HL-60 (cell line): ENCODE data around the gene EPHB3.

Experiments
- DNase-seq, 2 experiments: peaks; one replicate each; pipeline ENCODE4 v3.0.0-alpha.2; 2010 to 2020; ENCODE audit warnings: low read depth in 1 of 2, low spot score in 1 of 2
- H3K27ac ChIP-seq: fragments of 250-450 bp; sonication (Bioruptor Pico); replicated peaks from 2 replicates; pipeline ENCODE4 v1.5.1; 2020; ENCODE audit warnings: mild to moderate bottlenecking, moderate library complexity
- H3K27me3 ChIP-seq: fragments of 250-450 bp; sonication (Bioruptor Pico); 2 replicates; pipeline ENCODE4 v1.5.1; 2021; ENCODE audit warnings: mild to moderate bottlenecking, moderate library complexity; ENCODE audit not compliant: insufficient read depth, poor library complexity, severe bottlenecking
- H3K4me3 ChIP-seq: replicated peaks from 2 replicates; pipeline ENCODE4 v1.5.1; 2011; ENCODE audit warnings: mild to moderate bottlenecking, control low read depth, low read length; ENCODE audit not compliant: insufficient read depth
- CTCF ChIP-seq: IDR thresholded peaks from one replicate; pipeline ENCODE4 v1.5.1; 2011; ENCODE audit warnings: low read length, control low read depth, inconsistent platforms; ENCODE audit not compliant: insufficient read depth
- GABPA ChIP-seq: IDR thresholded peaks from 2 replicates; pipeline ENCODE4 v1.6.1; 2012; ENCODE audit warnings: low read depth
- POLR2AphosphoS5 ChIP-seq: IDR thresholded peaks from 2 replicates; pipeline ENCODE4 v1.6.1; 2012; ENCODE audit warnings: low read depth
- REST ChIP-seq: IDR thresholded peaks from 2 replicates; pipeline ENCODE4 v1.6.1; 2012; ENCODE audit warnings: low read depth; ENCODE audit not compliant: insufficient replicate concordance
- SPI1 ChIP-seq: IDR thresholded peaks from 2 replicates; pipeline ENCODE4 v1.6.1; 2012; ENCODE audit warnings: low read depth, mild to moderate bottlenecking, borderline replicate concordance

EPHB3 gene

GRCh38 chr3:184538666-184539431, 22.7 kb upstream of the EPHB3 start:
- no peak overlapping the region for H3K4me3 ChIP-seq
- H3K27ac ChIP-seq, result no peak overlapping the region
- TF ChIP-seq POLR2AphosphoS5 (no peak), SPI1 (no peak), GABPA (no peak)
- peaks cover 22% of the 10 kb centered on the region for H3K27me3 ChIP-seq
- no peak for DNase-seq

- no peak for DNase-seq
- Histone ChIP-seq H3K4me3 (no peak overlapping the region), H3K27me3 (peaks cover 22% of the 10 kb centered on the region), H3K27ac (no peak overlapping the region)
- TF ChIP-seq CTCF (no peak), REST (no peak), SPI1 (no peak), GABPA (no peak), POLR2AphosphoS5 (no peak)
These were observed 21.7 kb upstream of the EPHB3 start for GRCh38 chr3:184539801-184540435.

- Histone ChIP-seq H3K27me3 (peaks cover 22% of the 10 kb centered on the region), H3K27ac (no peak overlapping the region), H3K4me3 (no peak overlapping the region)
- DNase-seq, result peak; percentile 29 to 70
- peak; percentile 56 for TF ChIP-seq CTCF
- no peak for TF ChIP-seq POLR2AphosphoS5
These were observed 20.6 kb upstream of the EPHB3 start for GRCh38 chr3:184540777-184541681.

- TF ChIP-seq SPI1 (no peak), CTCF (no peak), REST (no peak), GABPA (no peak), POLR2AphosphoS5 (no peak)
- no peak overlapping the region for H3K27ac ChIP-seq
- H3K27me3 ChIP-seq, result peaks cover 14% of the 10 kb centered on the region
- DNase-seq, result no peak
- no peak overlapping the region for H3K4me3 ChIP-seq
These were observed 19.6 kb upstream of the EPHB3 start for GRCh38 chr3:184541886-184542562.
